GM06990 (cell line): ENCODE results near the gene GEMIN5.

Experiments
- DNase-seq: peaks from one replicate; pipeline ENCODE4 v3.0.0-alpha.2; 2011; ENCODE audit not compliant: insufficient read length; ENCODE audit errors: extremely low read depth
- H3K27me3 ChIP-seq: replicated peaks from 2 replicates; pipeline ENCODE4 v1.6.0; 2011; ENCODE audit warnings: low read length; ENCODE audit not compliant: control insufficient read depth, insufficient read depth
- H3K36me3 ChIP-seq: 2 replicates; pipeline ENCODE4 v1.5.1; 2011; ENCODE audit warnings: low read length; ENCODE audit not compliant: control insufficient read depth, insufficient read depth
- H3K4me3 ChIP-seq: replicated peaks from 2 replicates; pipeline ENCODE4 v1.5.1; 2011; ENCODE audit warnings: low read depth, mild to moderate bottlenecking, control low read depth, low read length
- CTCF ChIP-seq: IDR thresholded peaks from 2 replicates; pipeline ENCODE4 v1.5.1; 2011; ENCODE audit warnings: low read length, control low read depth, mild to moderate bottlenecking, inconsistent platforms; ENCODE audit not compliant: insufficient read depth, poor library complexity, severe bottlenecking

GEMIN5 gene

GRCh38 chr5:154893381-154893780, 44.6 kb downstream of the GEMIN5 start:
- H3K27me3 ChIP-seq, result no peaks in the 10 kb centered on the region
- no peak for TF ChIP-seq CTCF
- no peak overlapping the region for H3K4me3 ChIP-seq
- DNase-seq, result no peak
- peaks cover 23% of the 10 kb centered on the region for H3K36me3 ChIP-seq

- no peak for DNase-seq
- H3K36me3 ChIP-seq, result peaks cover 24% of the 10 kb centered on the region
Measured at GRCh38 chr5:154892369-154892771, 45.6 kb downstream of the GEMIN5 start.

GRCh38 chr5:154885439-154885838, 52.6 kb downstream of the GEMIN5 start:
- no peak for DNase-seq
- Histone ChIP-seq H3K27me3 (no peaks in the 10 kb centered on the region), H3K36me3 (peaks cover 13% of the 10 kb centered on the region), H3K4me3 (no peak overlapping the region)
- TF ChIP-seq CTCF, result no peak

More at GRCh38 chr5:154892369-154892771, 45.6 kb downstream of the GEMIN5 start:
- Histone ChIP-seq H3K27me3 (no peaks in the 10 kb centered on the region), H3K4me3 (no peak overlapping the region)
- no peak for TF ChIP-seq CTCF

GRCh38 chr5:154884424-154884823, 53.6 kb downstream of the GEMIN5 start:
- Histone ChIP-seq H3K27me3 (no peaks in the 10 kb centered on the region), H3K4me3 (no peak overlapping the region), H3K36me3 (peaks cover 12% of the 10 kb centered on the region)
- TF ChIP-seq CTCF, result no peak
- no peak for DNase-seq

GRCh38 chr5:154881986-154882385, 56.0 kb downstream of the GEMIN5 start:
- Histone ChIP-seq H3K27me3 (no peaks in the 10 kb centered on the region), H3K36me3 (peaks cover 11% of the 10 kb centered on the region), H3K4me3 (no peak overlapping the region)
- DNase-seq, result no peak
- no peak for TF ChIP-seq CTCF
